Endothelial cell of umbilical vein (primary cell): ENCODE results near the gene C2. TPM values are rescaled to one million over a fixed set of nuclear protein-coding genes. Genes with fewer than 3 reads are reported as not detected.

ENCODE experiments used
- BruUV-seq: library from RNA; stranded (reverse); fragments of 400-500 nt; replicated peaks from 2 replicates; lab custom pipeline; 2021; lab: Mats Ljungman, UMichigan
- CTCF ChIA-PET: fragments of 300-600, 350-600 bp; sonication (Branson Sonifier 250); formaldehyde crosslinking; loops from one replicate; lab custom pipeline; 2021; ENCODE audit warnings: antibody characterized with exemption, inconsistent platforms; lab: Charles Lee
- POLR2A ChIA-PET: fragments of 300-600, 350-600 bp; sonication (Branson Sonifier 250); formaldehyde crosslinking; loops from one replicate; lab custom pipeline; 2021; ENCODE audit warnings: antibody characterized with exemption, inconsistent platforms; lab: Charles Lee
- DNase-seq: peaks from one replicate; pipeline ENCODE4 v3.0.0-alpha.2; 2011; ENCODE audit warnings: low read depth, low spot score
- FAIRE-seq: peaks from 2 replicates; lab custom pipeline; 2011; peaks lifted over from hg19 to GRCh38; lab: Jason Lieb, UNC
- H2AFZ ChIP-seq: 2 replicates; pipeline ENCODE4 v1.6.0; 2012; ENCODE audit warnings: low read depth, low read length, control low read depth, inconsistent platforms
- H3K27ac ChIP-seq: 2 replicates; pipeline ENCODE4 v1.5.1; 2011; ENCODE audit warnings: low read depth, mild to moderate bottlenecking, control low read depth, low read length, moderate library complexity; ENCODE audit not compliant: insufficient read depth
- H3K27me3 ChIP-seq, 2 experiments: 2 replicates each; pipeline versions ENCODE4 v1.6.0 to v1.6.1; 2011; ENCODE audit warnings: low read length in 2 of 2, mixed read lengths in 1 of 2; ENCODE audit not compliant: control insufficient read depth in 2 of 2, insufficient read depth in 2 of 2
- H3K36me3 ChIP-seq, 2 experiments: 2 replicates in 1 of 2; 3 replicates in 1 of 2; pipeline ENCODE4 v1.5.1; 2011; ENCODE audit warnings: low read length in 2 of 2, mild to moderate bottlenecking in 1 of 2, moderate library complexity in 1 of 2; ENCODE audit not compliant: control insufficient read depth in 2 of 2, insufficient read depth in 2 of 2; ENCODE audit errors: extremely low read depth in 1 of 2
- H3K4me1 ChIP-seq: 3 replicates; pipeline ENCODE4 v1.5.1; 2011; ENCODE audit warnings: mild to moderate bottlenecking, low read length; ENCODE audit not compliant: control insufficient read depth, insufficient read depth; ENCODE audit errors: extremely low read depth
- H3K4me2 ChIP-seq: 2 replicates; pipeline ENCODE4 v1.6.1; 2011; ENCODE audit warnings: low read length, control low read depth, mixed read lengths; ENCODE audit not compliant: insufficient read depth
- H3K4me3 ChIP-seq, 3 experiments: fragments of 200-600 bp in 1 of 3; sonication (generic), shearing (Covaris generic) in 1 of 3; replicated peaks in 1 of 3; 2 replicates each; pipeline ENCODE4 v1.5.1; 2011 to 2016; ENCODE audit warnings: control low read depth in 3 of 3, low read length in 3 of 3, mild to moderate bottlenecking in 2 of 3, inconsistent platforms in 1 of 3, low read depth in 1 of 3, moderate library complexity in 1 of 3; ENCODE audit not compliant: insufficient read depth in 1 of 3
- H3K79me2 ChIP-seq: 2 replicates; pipeline ENCODE4 v1.6.0; 2012; ENCODE audit warnings: low read length, inconsistent platforms; ENCODE audit not compliant: control insufficient read depth, insufficient read depth
- H3K9ac ChIP-seq: replicated peaks from 2 replicates; pipeline ENCODE3; 2011; ENCODE audit warnings: low read length, control low read depth; ENCODE audit not compliant: insufficient read depth; ENCODE audit errors: extremely low read depth
- H3K9me1 ChIP-seq: replicated peaks from 3 replicates; pipeline ENCODE4 v1.6.0; 2011; ENCODE audit warnings: mild to moderate bottlenecking, low read length; ENCODE audit not compliant: control insufficient read depth, insufficient read depth; ENCODE audit errors: extremely low read depth
- H3K9me3 ChIP-seq: replicated peaks from 2 replicates; pipeline ENCODE4 v1.5.1; 2012; ENCODE audit warnings: low read length, inconsistent platforms; ENCODE audit not compliant: control insufficient read depth, insufficient read depth
- H4K20me1 ChIP-seq: replicated peaks from 2 replicates; pipeline ENCODE3; 2011; ENCODE audit warnings: mild to moderate bottlenecking, low read length; ENCODE audit not compliant: control insufficient read depth, insufficient read depth; ENCODE audit errors: extremely low read depth
- CTCF ChIP-seq, 2 donors: IDR thresholded peaks; 1 replicate in 1 of 2; 2 replicates in 1 of 2; pipeline ENCODE4 v1.5.1; 2011; ENCODE audit warnings: low read length in 2 of 2, mild to moderate bottlenecking in 2 of 2, moderate library complexity in 2 of 2, control low read depth in 1 of 2, inconsistent platforms in 1 of 2, low read depth in 1 of 2; ENCODE audit not compliant: insufficient read depth in 1 of 2; ENCODE audit errors: extremely low read depth in 1 of 2
- EZH2 ChIP-seq: IDR thresholded peaks from 2 replicates; pipeline ENCODE4 v1.6.1; 2012; ENCODE audit warnings: borderline replicate concordance, low read depth, mild to moderate bottlenecking, moderate library complexity, low read length, inconsistent platforms; ENCODE audit not compliant: severe bottlenecking
- FOS ChIP-seq: IDR thresholded peaks from 2 replicates; pipeline ENCODE4 v1.6.1; 2011; ENCODE audit warnings: mild to moderate bottlenecking, low read length, moderate library complexity, borderline replicate concordance; ENCODE audit not compliant: insufficient read depth
- GATA2 ChIP-seq: IDR thresholded peaks from 2 replicates; pipeline ENCODE4 v1.7.0; 2011; ENCODE audit warnings: low read depth, mild to moderate bottlenecking, moderate library complexity, mixed read lengths, low read length; ENCODE audit not compliant: insufficient read length, insufficient read depth
- JUN ChIP-seq: IDR thresholded peaks from 2 replicates; pipeline ENCODE4 v1.6.1; 2011; ENCODE audit warnings: borderline replicate concordance, low read depth; ENCODE audit not compliant: insufficient read length, insufficient read depth
- MYC ChIP-seq: IDR thresholded peaks from one replicate; pipeline ENCODE4 v1.6.1; 2011; ENCODE audit warnings: mild to moderate bottlenecking, low read depth, low read length
- POLR2A ChIP-seq: IDR thresholded peaks from 2 replicates; pipeline ENCODE4 v1.6.1; 2012; ENCODE audit warnings: low read depth, mild to moderate bottlenecking, control low read depth, low read length
- POLR2AphosphoS5 ChIP-seq: IDR thresholded peaks from 2 replicates; pipeline ENCODE4 v1.6.1; 2012; ENCODE audit warnings: low read depth, mild to moderate bottlenecking, control low read depth, low read length, moderate library complexity; ENCODE audit not compliant: insufficient read depth
- dilution Hi-C: fragments of 300-500 bp; cut with MboI; formaldehyde crosslinking; loops from one replicate; pipeline ENCODE4 v1.15.0; 2019; ENCODE audit warnings: low sequenced_read_pairs; ENCODE audit not compliant: extremely low pct_ligation_motif_present
- intact Hi-C: fragments of 100-400 bp; cut with micrococcal nuclease; formaldehyde crosslinking; loops from one replicate; pipeline ENCODE4 v1.10.0; 2022
- polyA plus RNA-seq, 4 experiments: library from polyadenylated mRNA; depleted of rRNA in 3 of 4; stranded (reverse) in 3 of 4; unstranded in 1 of 4; fragments of >200 nt; gene quantifications; 2 replicates each; pipeline versions ENCODE4 v1.2.1 to v1.2.3, GENCODE V29; 2011 to 2012; ENCODE audit warnings: missing spikeins in 1 of 4
- total RNA-seq: library from RNA; stranded (reverse); gene quantifications from 2 replicates; pipeline ENCODE4 v1.2.3, GENCODE V29; 2021
- TF ChIP-seq, protein P1 (sequence below): IDR thresholded peaks from 2 replicates; pipeline ENCODE4 v1.6.1; 2011; ENCODE audit not compliant: insufficient read depth, insufficient read length

C2 gene
- total and polyA plus RNA-seq, 2 donors (not counting 3 experiments of a cell fraction or from before 2014, with no cell fraction given), result 0.60 TPM; not detected in 1

- ChIA-PET CTCF (interaction anchor here (1.1 kb wide), 1 partner anchor 17 kb away, joined by 3 read pairs; no protein-coding TSS in a partner anchor), POLR2A (no interaction called here)
- peaks cover 0 to under 1% of the 10 kb centered on the region in 2 experiments for H3K27me3 ChIP-seq
- no peaks in the 10 kb centered on the region for H4K20me1 ChIP-seq
- H2AFZ ChIP-seq, result no peak overlapping the region
- no peaks in the 10 kb centered on the region for H3K36me3 ChIP-seq
- dilution Hi-C loops (no loop called here), intact Hi-C loops (no loop called here)
- H3K79me2 ChIP-seq, result no peaks in the 10 kb centered on the region
- TF ChIP-seq, protein P1, sequence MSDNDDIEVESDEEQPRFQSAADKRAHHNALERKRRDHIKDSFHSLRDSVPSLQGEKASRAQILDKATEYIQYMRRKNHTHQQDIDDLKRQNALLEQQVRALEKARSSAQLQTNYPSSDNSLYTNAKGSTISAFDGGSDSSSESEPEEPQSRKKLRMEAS, result no peak
- TF ChIP-seq CTCF (IDR thresholded peaks at IDR 0.05; ENCODE audit: extremely low read depth in 1 of 2, insufficient read depth in 1 of 2, low read depth in 1 of 2, low read length in 2 of 2), result no peak
- H3K4me2 ChIP-seq, result no peak overlapping the region
- DNase-seq (no peak), FAIRE-seq (no peak)
- no peaks in the 10 kb centered on the region for H3K9me3 ChIP-seq
- H3K9me1 ChIP-seq, result no peaks in the 10 kb centered on the region
- no peak overlapping the region for H3K4me3 ChIP-seq
- H3K27ac ChIP-seq, result no peak overlapping the region
- BruUV-seq, result no TSS peak
- H3K4me1 ChIP-seq, result no peaks in the 10 kb centered on the region
- no peak overlapping the region for H3K9ac ChIP-seq
Observed at GRCh38 chr6:31935823-31936222, 8.3 kb downstream of the C2 start.

DNA sequence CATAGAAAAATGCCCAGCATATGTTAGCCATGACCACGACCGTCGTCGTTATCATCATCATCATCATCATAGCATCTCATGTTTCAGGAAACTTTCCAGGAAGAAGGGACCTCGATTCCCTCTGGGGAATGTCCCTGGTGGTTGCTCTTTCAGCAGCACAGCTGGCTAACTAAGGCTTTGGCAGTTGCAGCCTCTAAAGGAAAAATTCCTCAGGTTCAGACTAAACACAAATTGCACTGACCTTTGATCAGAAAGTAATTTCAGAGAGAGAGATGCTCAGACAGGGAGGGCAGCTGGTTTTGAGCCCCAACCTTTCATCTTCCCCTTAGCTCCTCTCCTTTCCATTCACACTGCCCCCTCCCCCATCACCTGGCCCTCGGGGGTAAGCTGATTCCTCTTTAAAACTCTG, 12.7 kb downstream of the C2 start:
- Histone ChIP-seq H3K27ac (no peak overlapping the region), H4K20me1 (no peaks in the 10 kb centered on the region), H3K9me3 (no peaks in the 10 kb centered on the region), H3K9ac (no peak overlapping the region), H3K4me3 (no peak overlapping the region), H3K79me2 (no peaks in the 10 kb centered on the region), H3K36me3 (no peaks in the 10 kb centered on the region), H3K4me2 (no peak overlapping the region), H3K4me1 (no peaks in the 10 kb centered on the region), H3K9me1 (no peaks in the 10 kb centered on the region), H2AFZ (no peak overlapping the region), H3K27me3 (peaks cover 3 to 11% of the 10 kb centered on the region in 2 experiments)
- no peak for DNase-seq
- TF ChIP-seq, protein P1, result no peak
- TF ChIP-seq EZH2 (no peak), POLR2AphosphoS5 (no peak), MYC (no peak), CTCF (IDR thresholded peaks at IDR 0.05; ENCODE audit: extremely low read depth in 1 of 2, insufficient read depth in 1 of 2, low read depth in 1 of 2, low read length in 2 of 2) (no peak), POLR2A (no peak), GATA2 (no peak), FOS (no peak), JUN (no peak)
- intact Hi-C loops, result no loop called here
- BruUV-seq, result no TSS peak
- ChIA-PET POLR2A (no interaction called here), CTCF (interaction anchor here (0.5 to 2.6 kb wide), 4 partner anchors 12 to 212 kb away, joined by 3 to 19 read pairs (median 4); partner anchors contain the start of gene EHMT2)
- dilution Hi-C loops, result no loop called here
- no peak for FAIRE-seq
